Measurements from ENCODE around the gene SHC3. TPM values are rescaled to one million over a fixed set of nuclear protein-coding genes. Genes with fewer than 3 reads are reported as not detected.

SHC3 gene
- total RNA-seq, 1 experiment from 2014 or later = 1.8 TPM

DNA sequence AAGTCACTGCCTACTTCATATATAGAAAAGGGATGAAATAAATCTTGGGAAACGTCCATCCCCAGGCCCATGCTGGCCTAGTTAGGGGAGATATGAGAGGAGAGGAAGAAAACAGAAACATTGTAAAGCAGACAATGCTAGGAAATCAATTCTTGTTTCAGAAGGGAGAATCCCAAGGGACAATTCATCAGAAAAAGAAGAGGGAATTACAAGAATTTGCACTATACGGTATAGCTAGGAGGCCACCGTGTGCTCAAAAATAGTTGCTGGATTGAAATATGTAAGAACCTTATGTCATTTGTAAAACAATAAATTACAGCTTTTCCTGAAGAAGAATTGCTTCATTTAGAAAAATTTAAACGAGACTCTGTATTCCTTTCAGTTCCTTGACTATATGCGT is 8.3 kb upstream of the SHC3 start:
- H3K23ac ChIP-seq (ENCODE audit: insufficient read length, low read depth, low read length) = no peak overlapping the region
- H2BK20ac ChIP-seq (ENCODE audit: low read depth, low read length, poor library complexity, severe bottlenecking) = no peak overlapping the region
- no peak overlapping the region for H3K18ac ChIP-seq (ENCODE audit: insufficient read length, low read depth, low read length)
- no peak overlapping the region for H3K27ac ChIP-seq (ENCODE audit: insufficient read length, low read depth, low read length)
- no peak for DNase-seq
- no peak overlapping the region for H2BK5ac ChIP-seq (ENCODE audit: insufficient read length, low read length)
- no peak overlapping the region for H3T11ph ChIP-seq (ENCODE audit: low read length)
- H3K79me2 ChIP-seq (ENCODE audit: insufficient read depth, low read length) = no peaks in the 10 kb centered on the region
- no peak overlapping the region for H3K4me2 ChIP-seq (ENCODE audit: insufficient read depth, insufficient read length, low read length)
- peaks cover 0 to 9% of the 10 kb centered on the region in 2 experiments; a peak in 2 of 4 replicates for H3K4me1 Mint-ChIP-seq
- no peak overlapping the region for H3K4me3 Mint-ChIP-seq
- H2BK15ac ChIP-seq (ENCODE audit: low read depth, low read length) = no peak overlapping the region
- H3K36me3 Mint-ChIP-seq (ENCODE audit: insufficient read depth in 1 of 3, low read depth in 3 of 3) = no peaks in the 10 kb centered on the region
- H3K9ac ChIP-seq (ENCODE audit: extremely low read depth, insufficient read length, low read length) = no peak overlapping the region
- H3K23me2 ChIP-seq (ENCODE audit: insufficient read length, low read depth, low read length, poor library complexity, severe bottlenecking) = no peaks in the 10 kb centered on the region
- no peak overlapping the region for H3K27ac Mint-ChIP-seq
- H3K9me3 ChIP-seq (ENCODE audit: control insufficient read depth, low read depth, low read length) = no peaks in the 10 kb centered on the region
- no peak overlapping the region for H2BK12ac ChIP-seq (ENCODE audit: insufficient read length, low read depth, low read length)
- H2AK5ac ChIP-seq (ENCODE audit: insufficient read length, low read length) = no peak overlapping the region
- H4K20me1 ChIP-seq (ENCODE audit: control insufficient read depth, insufficient read depth, insufficient read length) = no peaks in the 10 kb centered on the region
- no peak overlapping the region for H4K5ac ChIP-seq (ENCODE audit: insufficient read length, low read depth, low read length)
- WGBS (ENCODE audit: extremely low coverage, insufficient read length, low lambda C conversion rate) = no CpG with 5 or more reads among the region's 5 CpGs
- no peaks in the 10 kb centered on the region for H3K27me3 ChIP-seq (ENCODE audit: insufficient read depth, low read length)
- no peaks in the 10 kb centered on the region for H3K4me1 ChIP-seq (ENCODE audit: insufficient read depth, low read length)
- H3K9me3 Mint-ChIP-seq = no peaks in the 10 kb centered on the region; a peak in 2 of 5 replicates
- TF ChIP-seq, protein P1, sequence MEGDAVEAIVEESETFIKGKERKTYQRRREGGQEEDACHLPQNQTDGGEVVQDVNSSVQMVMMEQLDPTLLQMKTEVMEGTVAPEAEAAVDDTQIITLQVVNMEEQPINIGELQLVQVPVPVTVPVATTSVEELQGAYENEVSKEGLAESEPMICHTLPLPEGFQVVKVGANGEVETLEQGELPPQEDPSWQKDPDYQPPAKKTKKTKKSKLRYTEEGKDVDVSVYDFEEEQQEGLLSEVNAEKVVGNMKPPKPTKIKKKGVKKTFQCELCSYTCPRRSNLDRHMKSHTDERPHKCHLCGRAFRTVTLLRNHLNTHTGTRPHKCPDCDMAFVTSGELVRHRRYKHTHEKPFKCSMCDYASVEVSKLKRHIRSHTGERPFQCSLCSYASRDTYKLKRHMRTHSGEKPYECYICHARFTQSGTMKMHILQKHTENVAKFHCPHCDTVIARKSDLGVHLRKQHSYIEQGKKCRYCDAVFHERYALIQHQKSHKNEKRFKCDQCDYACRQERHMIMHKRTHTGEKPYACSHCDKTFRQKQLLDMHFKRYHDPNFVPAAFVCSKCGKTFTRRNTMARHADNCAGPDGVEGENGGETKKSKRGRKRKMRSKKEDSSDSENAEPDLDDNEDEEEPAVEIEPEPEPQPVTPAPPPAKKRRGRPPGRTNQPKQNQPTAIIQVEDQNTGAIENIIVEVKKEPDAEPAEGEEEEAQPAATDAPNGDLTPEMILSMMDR (conservative IDR thresholded peaks at IDR 0.05) = no peak
- no peak overlapping the region for H3K4ac ChIP-seq (ENCODE audit: low read depth, low read length)
- no peak overlapping the region for H2BK120ac ChIP-seq (ENCODE audit: low read depth, low read length, poor library complexity, severe bottlenecking)
- no peak overlapping the region for H3K56ac ChIP-seq (ENCODE audit: insufficient read length, low read depth, low read length)
- no peak overlapping the region for H4K91ac ChIP-seq (ENCODE audit: insufficient read length, low read depth, low read length)
- no peak overlapping the region for H4K8ac ChIP-seq (replicated peaks; ENCODE audit: insufficient read length, low read depth, low read length)
- no peak overlapping the region for H2AFZ ChIP-seq (ENCODE audit: low read length)
- H3K27me3 Mint-ChIP-seq (ENCODE audit: low read depth) = peaks cover 2% of the 10 kb centered on the region
- no peaks in the 10 kb centered on the region for H3K79me1 ChIP-seq (ENCODE audit: insufficient read depth, low read depth, low read length, poor library complexity, severe bottlenecking)
- no peak overlapping the region for H3K14ac ChIP-seq (ENCODE audit: insufficient read depth, low read length)

Measured in H9 (cell line).